Activated CD8-positive, alpha-beta memory T cell treated with anti-CD3 and anti-CD28 coated beads, Interleukin-2, amount 10 ng/mL, durations not matched to agents 7 days and 5 days (primary cell): ENCODE measurements around the gene PTH2R. TPM values are rescaled to one million over a fixed set of nuclear protein-coding genes. Genes with fewer than 3 reads are reported as not detected.
"Not testable (repeated sequence)": the region's sequence is repeated elsewhere in the genome, so short reads cannot be mapped to it uniquely, and the experiment has no call there.

ENCODE experiments used
- ATAC-seq: fragments of 150-1000 bp; cut with Tn5 transposase; one replicate; pipeline ENCODE4 v1.10.0; 2021; ENCODE audit warnings: moderate library complexity
- CTCF ChIA-PET: fragments of 350-600 bp; sonication (Branson Sonifier 250); formaldehyde crosslinking; loops from one replicate; lab custom pipeline; 2021; ENCODE audit warnings: antibody characterized with exemption; lab: Charles Lee
- DNase-seq: peaks from one replicate; pipeline ENCODE4 v3.0.0-alpha.2; 2020
- H3K27ac Mint-ChIP-seq: one replicate; pipeline ENCODE4 v1.8.0; 2021; ENCODE audit warnings: mild to moderate bottlenecking, mixed read lengths
- H3K27me3 Mint-ChIP-seq: one replicate; pipeline ENCODE4 v1.8.0; 2021; ENCODE audit warnings: mixed read lengths
- H3K36me3 Mint-ChIP-seq: one replicate; pipeline ENCODE4 v1.8.0; 2021; ENCODE audit warnings: mild to moderate bottlenecking, mixed read lengths
- H3K4me1 Mint-ChIP-seq: one replicate; pipeline ENCODE4 v1.8.0; 2021; ENCODE audit warnings: mixed read lengths
- H3K4me3 Mint-ChIP-seq: one replicate; pipeline ENCODE4 v1.8.0; 2021; ENCODE audit warnings: mild to moderate bottlenecking, moderate library complexity, mixed read lengths
- H3K9me3 Mint-ChIP-seq: one replicate; pipeline ENCODE4 v1.8.0; 2022; ENCODE audit warnings: low read depth, mixed read lengths
- total RNA-seq, 2 experiments: library from RNA; stranded (reverse); gene quantifications; one replicate each; pipeline ENCODE4 v1.2.3, GENCODE V29; 2021

The PTH2R gene
- total RNA-seq, 2 experiments from 2014 or later = 0.12 TPM; not detected in 1

- Mint-ChIP-seq H3K36me3 (no peaks in the 10 kb centered on the region), H3K27me3 (peaks cover 5% of the 10 kb centered on the region), H3K27ac (no peak overlapping the region), H3K4me3 (no peak overlapping the region), H3K4me1 (no peaks in the 10 kb centered on the region), H3K9me3 (no peaks in the 10 kb centered on the region)
- ATAC-seq = no peak
- no peak for DNase-seq
- CTCF ChIA-PET = no interaction called here
Measured at GRCh38 chr2:208426412-208427045, 19.9 kb downstream of the PTH2R start.

GRCh38 chr2:208437755-208438154, 31.2 kb downstream of the PTH2R start:
- CTCF ChIA-PET = no interaction called here
- no peaks in the 10 kb centered on the region for H3K36me3 Mint-ChIP-seq
- no peaks in the 10 kb centered on the region for H3K4me1 Mint-ChIP-seq
- no peak overlapping the region for H3K27ac Mint-ChIP-seq
- no peaks in the 10 kb centered on the region for H3K9me3 Mint-ChIP-seq
- H3K4me3 Mint-ChIP-seq = no peak overlapping the region
- no peak for ATAC-seq
- no peaks in the 10 kb centered on the region for H3K27me3 Mint-ChIP-seq
- DNase-seq = no peak

GRCh38 chr2:208440716-208441115, 34.1 kb downstream of the PTH2R start:
- ATAC-seq = no peak
- Mint-ChIP-seq H3K27me3 (no peaks in the 10 kb centered on the region), H3K27ac (no peak overlapping the region), H3K4me3 (no peak overlapping the region), H3K36me3 (no peaks in the 10 kb centered on the region), H3K4me1 (no peaks in the 10 kb centered on the region), H3K9me3 (no peaks in the 10 kb centered on the region)
- DNase-seq = no peak
- CTCF ChIA-PET = no interaction called here

GRCh38 chr2:208441951-208442350, 35.4 kb downstream of the PTH2R start:
- H3K27ac Mint-ChIP-seq = no peak overlapping the region
- DNase-seq (no peak), ATAC-seq (no peak)
- H3K9me3 Mint-ChIP-seq = no peaks in the 10 kb centered on the region
- no peaks in the 10 kb centered on the region for H3K27me3 Mint-ChIP-seq
- no peak overlapping the region for H3K4me3 Mint-ChIP-seq
- no peaks in the 10 kb centered on the region for H3K36me3 Mint-ChIP-seq
- CTCF ChIA-PET = no interaction called here
- H3K4me1 Mint-ChIP-seq = no peaks in the 10 kb centered on the region

- H3K27me3 Mint-ChIP-seq, DNase-seq, ATAC-seq, H3K36me3 Mint-ChIP-seq, H3K4me3 Mint-ChIP-seq, CTCF ChIA-PET, H3K27ac Mint-ChIP-seq, H3K9me3 Mint-ChIP-seq, H3K4me1 Mint-ChIP-seq: not testable (repeated sequence)
Measured at GRCh38 chr2:208447447-208447846, 40.9 kb downstream of the PTH2R start.

- Mint-ChIP-seq H3K4me3 (no peak overlapping the region), H3K9me3 (no peaks in the 10 kb centered on the region), H3K27ac (no peak overlapping the region), H3K4me1 (no peaks in the 10 kb centered on the region), H3K27me3 (no peaks in the 10 kb centered on the region), H3K36me3 (no peaks in the 10 kb centered on the region)
- DNase-seq (no peak), ATAC-seq (no peak)
- CTCF ChIA-PET = no interaction called here
Measured at GRCh38 chr2:208451061-208451460, 44.5 kb downstream of the PTH2R start.

- Mint-ChIP-seq H3K4me1 (no peaks in the 10 kb centered on the region), H3K27ac (no peak overlapping the region), H3K4me3 (no peak overlapping the region), H3K9me3 (no peaks in the 10 kb centered on the region), H3K27me3 (no peaks in the 10 kb centered on the region), H3K36me3 (no peaks in the 10 kb centered on the region)
- CTCF ChIA-PET = no interaction called here
- ATAC-seq (no peak), DNase-seq (no peak)
Measured at GRCh38 chr2:208454861-208455260, 48.3 kb downstream of the PTH2R start.

- ATAC-seq = no peak
- Mint-ChIP-seq H3K9me3 (no peaks in the 10 kb centered on the region), H3K36me3 (no peaks in the 10 kb centered on the region), H3K4me3 (no peak overlapping the region), H3K4me1 (no peaks in the 10 kb centered on the region), H3K27me3 (peaks cover 4% of the 10 kb centered on the region), H3K27ac (no peak overlapping the region)
- DNase-seq = no peak
- CTCF ChIA-PET = no interaction called here
Measured at GRCh38 chr2:208463721-208464120, 57.1 kb downstream of the PTH2R start.

GRCh38 chr2:208464205-208464604, 57.6 kb downstream of the PTH2R start:
- Mint-ChIP-seq H3K27me3 (peaks cover 5% of the 10 kb centered on the region), H3K4me3 (no peak overlapping the region), H3K36me3 (no peaks in the 10 kb centered on the region), H3K9me3 (no peaks in the 10 kb centered on the region), H3K27ac (no peak overlapping the region), H3K4me1 (no peaks in the 10 kb centered on the region)
- ATAC-seq = no peak
- DNase-seq = no peak
- CTCF ChIA-PET = no interaction called here

- CTCF ChIA-PET = interaction anchor here (1.2 kb wide), 1 partner anchor 10 kb away, joined by 3 read pairs; no protein-coding TSS in a partner anchor
- no peak for DNase-seq
Measured at GRCh38 chr2:208466151-208466919, 59.7 kb downstream of the PTH2R start.

GRCh38 chr2:208466920-208467298, 60.3 kb downstream of the PTH2R start:
- no peaks in the 10 kb centered on the region for H3K36me3 Mint-ChIP-seq
- no peaks in the 10 kb centered on the region for H3K9me3 Mint-ChIP-seq
- H3K4me3 Mint-ChIP-seq = no peak overlapping the region
- CTCF ChIA-PET = interaction anchor here (1.2 kb wide), 1 partner anchor 10 kb away, joined by 3 read pairs; no protein-coding TSS in a partner anchor
- peaks cover 5% of the 10 kb centered on the region for H3K27me3 Mint-ChIP-seq
- H3K4me1 Mint-ChIP-seq = no peaks in the 10 kb centered on the region
- ATAC-seq (no peak), DNase-seq (no peak)
- H3K27ac Mint-ChIP-seq = no peak overlapping the region

More at GRCh38 chr2:208466151-208466919, 59.7 kb downstream of the PTH2R start:
- no peaks in the 10 kb centered on the region for H3K36me3 Mint-ChIP-seq
- peaks cover 5% of the 10 kb centered on the region for H3K27me3 Mint-ChIP-seq
- H3K27ac Mint-ChIP-seq = no peak overlapping the region
- H3K4me1 Mint-ChIP-seq = no peaks in the 10 kb centered on the region
- H3K4me3 Mint-ChIP-seq = no peak overlapping the region
- no peak for ATAC-seq
- H3K9me3 Mint-ChIP-seq = no peaks in the 10 kb centered on the region

- CTCF ChIA-PET = no interaction called here
- Mint-ChIP-seq H3K4me1 (no peaks in the 10 kb centered on the region), H3K36me3 (no peaks in the 10 kb centered on the region), H3K27ac (no peak overlapping the region), H3K27me3 (peaks cover 5% of the 10 kb centered on the region), H3K9me3 (no peaks in the 10 kb centered on the region), H3K4me3 (no peak overlapping the region)
- ATAC-seq = no peak
- no peak for DNase-seq
Measured at GRCh38 chr2:208467564-208467963, 61.0 kb downstream of the PTH2R start.

GRCh38 chr2:208477741-208478140, 71.1 kb downstream of the PTH2R start:
- no peak overlapping the region for H3K27ac Mint-ChIP-seq
- CTCF ChIA-PET = no interaction called here
- H3K4me1 Mint-ChIP-seq = no peaks in the 10 kb centered on the region
- no peaks in the 10 kb centered on the region for H3K36me3 Mint-ChIP-seq
- DNase-seq (no peak), ATAC-seq (no peak)
- H3K9me3 Mint-ChIP-seq = peaks cover 3% of the 10 kb centered on the region
- no peak overlapping the region for H3K4me3 Mint-ChIP-seq
- H3K27me3 Mint-ChIP-seq = no peaks in the 10 kb centered on the region

- H3K4me1 Mint-ChIP-seq = no peaks in the 10 kb centered on the region
- H3K27me3 Mint-ChIP-seq = no peaks in the 10 kb centered on the region
- H3K9me3 Mint-ChIP-seq = peaks cover 3% of the 10 kb centered on the region
- CTCF ChIA-PET = no interaction called here
- no peaks in the 10 kb centered on the region for H3K36me3 Mint-ChIP-seq
- H3K4me3 Mint-ChIP-seq = no peak overlapping the region
- ATAC-seq (no peak), DNase-seq (no peak)
- no peak overlapping the region for H3K27ac Mint-ChIP-seq
Measured at GRCh38 chr2:208479342-208479741, 72.8 kb downstream of the PTH2R start.
